ENCODE measurements around the gene DCP1A. TPM values are rescaled to one million over a fixed set of nuclear protein-coding genes. Genes with fewer than 3 reads are reported as not detected.

The DCP1A gene
- 6.4 to 7.9 TPM (median 7.1 TPM) in 5 replicates for total RNA-seq (2022; extraction: Qiagen RNA extraction; ENCODE audit: low read depth)

GRCh38 chr3:53347261-53348064 is at the start of gene DCP1A:
TSS of gene DCP1A (minus strand) at chr3:53347543. CDS start at chr3:53347517, 26 bp downstream.

GRCh38 chr3:53255775-53256703 is 91.3 kb downstream of the DCP1A start, which contains the start of gene TKT:
TSS of gene TKT (minus strand) at chr3:53256022. CDS start at chr3:53255942, 80 bp downstream.

Other genes starting within 250 kb of the DCP1A start
- 18.1 to 29.2 TPM (median 28.2 TPM) in 5 replicates for gene RFT1, start 217.1 kb downstream of the DCP1A start, total RNA-seq (2022; extraction: Qiagen RNA extraction; ENCODE audit: low read depth)
- gene PRKCD, start 186.3 kb downstream of the DCP1A start, total RNA-seq (2022; extraction: Qiagen RNA extraction; ENCODE audit: low read depth): 16.7 to 21.2 TPM (median 20.4 TPM) in 5 replicates
- gene TKT, start 91.5 kb downstream of the DCP1A start, total RNA-seq (2022; extraction: Qiagen RNA extraction; ENCODE audit: low read depth): 1,713 to 2,219 TPM (median 2,104 TPM) in 5 replicates
- 0.72 to 1.2 TPM (median 1.1 TPM) in 5 replicates for gene CACNA1D, start 147.1 kb upstream of the DCP1A start, total RNA-seq (2022; extraction: Qiagen RNA extraction; ENCODE audit: low read depth)